Islet precursor cell (in vitro differentiated cells): ENCODE measurements around the gene LCN6.
A peak's percentile ranks its signal among the peaks of the same experiment; 100 is the strongest.

Experiments
- DNase-seq: peaks from one replicate; pipeline ENCODE4 v3.0.0-alpha.2; 2018

Gene LCN6

DNA sequence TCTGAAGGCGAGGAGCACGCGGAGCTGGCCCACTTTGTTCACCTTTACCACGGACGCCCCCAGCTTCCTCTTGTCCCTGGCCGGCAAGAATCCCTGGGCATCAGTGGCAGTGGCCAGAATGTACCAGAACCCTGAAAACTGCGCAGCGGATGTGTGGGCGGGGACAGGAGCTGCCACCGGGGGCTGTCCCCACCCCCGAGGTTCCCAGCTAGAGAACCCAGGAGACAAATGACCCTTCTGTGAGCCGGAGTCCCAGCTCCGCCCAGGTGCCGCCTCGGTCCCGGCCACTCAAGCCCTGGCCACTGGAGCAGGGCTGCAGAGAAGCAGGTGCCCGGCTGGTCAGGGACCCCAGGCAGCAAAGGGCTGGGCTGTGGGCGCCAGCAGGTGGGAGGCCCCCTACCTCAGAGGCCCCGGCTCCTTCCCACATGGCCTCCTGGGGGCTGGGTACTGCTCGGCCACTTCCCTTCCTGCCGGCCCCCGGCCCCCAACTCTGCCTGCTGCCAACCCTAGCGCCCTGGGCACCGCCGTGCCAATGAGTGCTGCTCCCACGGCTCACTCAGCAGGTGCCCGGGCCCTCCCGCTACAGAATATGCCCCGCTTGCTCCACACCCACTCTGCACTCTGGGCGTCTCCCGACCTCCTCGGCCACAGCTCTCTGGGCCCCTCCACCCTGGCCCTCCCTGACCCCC, 6.3 kb downstream of the LCN6 start:
- DNase-seq, result no peak

GRCh38 chr9:136740971-136741882, 7.1 kb downstream of the LCN6 start:
- no peak for DNase-seq

GRCh38 chr9:136740491-136740890, 7.8 kb downstream of the LCN6 start:
- DNase-seq, result no peak

GRCh38 chr9:136740069-136740468, 8.3 kb downstream of the LCN6 start:
- no peak for DNase-seq

DNA sequence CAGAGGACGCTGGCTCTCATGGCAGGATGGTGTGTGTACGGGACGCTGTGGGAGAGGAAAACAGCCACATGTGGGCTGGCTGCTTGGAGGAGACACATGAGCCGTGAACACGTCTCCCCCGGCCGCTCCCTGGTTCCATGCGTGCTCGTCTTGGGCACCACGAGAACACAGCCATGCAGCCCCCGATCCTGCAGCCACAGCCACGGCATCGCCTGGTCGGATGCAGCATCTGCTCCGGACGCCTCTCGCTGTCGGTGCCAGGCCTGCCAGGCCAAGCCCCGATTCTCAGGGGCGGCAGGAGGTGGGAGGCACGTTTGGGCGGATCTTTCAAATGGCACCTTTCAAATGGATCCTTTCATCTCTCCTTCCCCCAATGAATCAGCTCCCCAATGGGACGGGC, 8.8 kb downstream of the LCN6 start:
- no peak for DNase-seq

GRCh38 chr9:136738960-136739359, 9.4 kb downstream of the LCN6 start:
- no peak for DNase-seq

GRCh38 chr9:136735812-136736480, 12.4 kb downstream of the LCN6 start:
- no peak for DNase-seq

DNA sequence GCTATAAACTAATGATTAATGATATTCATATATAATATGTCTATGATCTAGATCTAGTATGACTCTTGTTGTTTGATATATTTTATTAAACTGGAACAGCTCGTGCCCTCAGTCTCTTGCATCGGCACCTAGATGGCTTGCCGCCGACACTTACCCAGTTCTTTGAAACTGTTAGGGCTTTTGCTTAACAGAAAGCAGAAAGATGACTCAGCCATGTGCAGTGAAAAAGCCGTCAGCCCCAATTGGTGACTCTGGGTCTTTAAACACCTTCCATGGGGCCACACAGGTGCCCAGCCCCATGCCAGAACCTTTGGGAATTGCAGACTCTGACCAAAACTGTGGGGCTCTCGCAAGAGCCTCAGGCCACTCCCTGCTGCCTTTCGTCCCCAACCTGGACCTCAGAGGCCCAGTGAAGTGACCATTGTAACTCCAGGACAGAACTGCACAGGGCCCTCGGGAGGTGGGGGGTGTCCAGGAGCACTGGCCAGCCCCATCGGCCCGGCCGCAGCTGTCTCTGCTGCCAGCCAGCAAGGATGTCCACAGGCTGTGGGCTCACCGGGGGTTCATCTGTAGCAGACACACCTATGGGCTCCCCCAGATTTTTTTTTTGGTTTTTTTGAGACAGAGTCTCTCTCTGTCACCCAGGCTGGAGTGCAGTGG, 13.4 kb downstream of the LCN6 start:
- no peak for DNase-seq

DNA sequence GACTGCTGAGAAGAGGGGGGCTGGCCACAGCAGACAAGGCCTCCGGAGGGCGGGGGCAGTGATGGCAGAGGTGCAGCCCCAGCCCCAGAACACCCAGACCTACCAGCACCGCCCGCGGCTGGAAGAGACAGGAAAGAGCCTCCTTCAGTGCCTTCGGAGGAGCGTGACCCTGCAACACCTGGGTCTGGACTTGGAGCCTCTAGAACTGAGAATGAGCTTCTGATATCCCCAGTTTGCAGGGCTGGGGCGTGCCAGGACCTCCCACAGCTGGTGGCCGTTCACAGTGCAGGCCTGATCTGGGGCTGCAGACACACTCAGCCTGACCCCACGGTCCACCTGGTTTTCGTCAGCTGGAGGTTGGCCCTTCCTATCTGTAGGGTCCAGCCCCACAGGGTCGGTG, 14.7 kb downstream of the LCN6 start:
- no peak for DNase-seq

DNA sequence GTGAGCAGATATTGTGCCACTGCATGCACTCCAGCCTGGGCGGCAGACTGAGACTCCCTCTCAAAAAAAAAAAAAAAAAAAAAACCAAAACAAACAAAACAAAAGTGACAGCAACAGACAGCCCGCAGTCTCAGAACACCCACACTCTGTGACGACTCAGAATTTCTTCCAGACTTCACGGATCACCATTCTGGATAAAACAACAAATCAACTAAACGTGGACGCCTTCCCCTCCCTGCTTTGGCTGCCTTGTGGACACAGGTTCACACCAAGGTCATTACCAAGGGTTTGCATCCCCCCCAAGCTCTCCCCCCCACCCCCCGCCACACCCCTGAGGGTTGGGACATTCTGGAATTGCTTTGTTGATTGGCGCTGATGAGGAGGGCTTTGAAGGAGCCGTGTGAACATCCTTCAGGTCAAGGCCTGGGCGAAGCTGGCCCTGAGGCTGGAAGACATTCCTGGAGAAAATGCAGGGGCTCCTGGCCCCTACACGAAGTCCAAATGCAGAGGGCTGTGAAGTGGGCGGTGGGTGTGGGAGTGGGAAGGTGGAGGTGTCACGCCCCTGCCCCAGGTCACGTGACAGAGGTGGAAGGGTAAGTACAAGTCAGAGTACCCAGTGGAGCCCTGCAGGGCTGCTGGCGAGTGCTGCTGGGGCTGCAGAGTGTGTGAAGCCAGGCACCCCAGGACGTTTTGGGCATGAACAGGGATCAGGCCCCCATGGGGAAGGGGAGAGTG, 15.7 kb downstream of the LCN6 start:
- no peak for DNase-seq

- DNase-seq, result no peak
Observed at GRCh38 chr9:136729926-136730325, 18.4 kb downstream of the LCN6 start.

DNA sequence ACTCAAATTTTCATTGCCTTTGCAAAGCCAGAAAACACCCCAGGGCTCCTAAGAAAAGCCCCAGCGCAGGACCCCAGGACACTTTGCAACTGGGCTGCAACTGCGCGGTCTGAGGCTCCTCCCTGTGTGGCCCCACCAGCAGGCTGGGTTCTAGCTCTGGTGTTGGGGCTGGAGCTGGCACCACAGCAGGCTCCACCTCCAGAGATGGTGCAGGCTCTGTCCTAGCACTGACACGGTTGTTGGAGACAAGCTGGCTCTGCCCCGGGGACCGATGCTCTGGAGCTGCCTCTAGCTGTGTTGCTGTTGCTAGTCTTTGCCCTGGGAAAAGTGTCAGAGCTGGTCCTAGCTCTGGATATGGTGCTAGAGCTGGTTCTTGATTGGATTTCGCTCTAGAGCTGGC, 19.2 kb downstream of the LCN6 start:
- DNase-seq, result no peak

- DNase-seq, result peak; percentile 81
Observed at GRCh38 chr9:136728548-136729123, 19.7 kb downstream of the LCN6 start.

GRCh38 chr9:136728080-136728547, 20.2 kb downstream of the LCN6 start:
- DNase-seq, result peak; percentile 89

- no peak for DNase-seq
Observed at GRCh38 chr9:136726631-136727191, 21.6 kb downstream of the LCN6 start.

DNA sequence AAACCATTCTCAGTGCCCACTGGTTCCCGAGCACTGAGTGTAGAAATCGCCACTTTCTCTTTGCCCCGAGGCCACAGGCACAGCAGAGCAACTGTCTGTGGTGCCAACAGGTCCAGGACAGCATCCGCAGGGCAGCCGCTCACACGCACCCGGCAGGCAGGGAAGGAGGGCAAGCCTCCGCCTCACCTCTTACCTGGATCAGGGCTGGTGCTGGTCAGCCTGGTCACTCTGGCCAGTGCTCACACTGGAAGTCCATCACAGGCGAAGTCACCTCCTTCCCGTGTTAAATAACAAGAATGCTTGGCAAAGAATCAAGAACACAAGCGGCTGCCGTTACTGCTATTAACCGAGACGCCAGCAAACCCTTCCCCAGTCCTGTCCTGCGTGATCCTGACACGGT, 22.2 kb downstream of the LCN6 start:
- no peak for DNase-seq

DNA sequence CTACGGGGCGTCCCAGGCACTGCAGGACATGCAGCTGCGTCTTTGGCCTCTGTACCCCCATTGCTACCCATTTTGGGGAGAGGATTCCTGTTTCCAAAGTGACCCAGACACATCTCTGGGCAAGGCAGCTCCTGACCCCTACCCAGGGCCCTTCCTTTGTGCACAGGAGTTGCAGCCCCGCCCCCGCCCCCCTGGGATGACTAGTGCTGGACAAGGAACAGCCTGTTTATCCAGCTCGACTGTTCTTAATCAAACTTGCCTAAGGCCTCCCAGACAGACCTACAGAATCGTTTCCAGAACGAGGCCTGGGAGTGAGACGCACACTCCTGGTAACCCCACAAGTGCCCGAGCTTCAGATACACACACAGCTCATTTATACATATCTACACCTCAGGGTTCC, 22.7 kb downstream of the LCN6 start:
- peak; percentile 91 for DNase-seq

GRCh38 chr9:136724772-136725171, 23.6 kb downstream of the LCN6 start:
- no peak for DNase-seq

DNA sequence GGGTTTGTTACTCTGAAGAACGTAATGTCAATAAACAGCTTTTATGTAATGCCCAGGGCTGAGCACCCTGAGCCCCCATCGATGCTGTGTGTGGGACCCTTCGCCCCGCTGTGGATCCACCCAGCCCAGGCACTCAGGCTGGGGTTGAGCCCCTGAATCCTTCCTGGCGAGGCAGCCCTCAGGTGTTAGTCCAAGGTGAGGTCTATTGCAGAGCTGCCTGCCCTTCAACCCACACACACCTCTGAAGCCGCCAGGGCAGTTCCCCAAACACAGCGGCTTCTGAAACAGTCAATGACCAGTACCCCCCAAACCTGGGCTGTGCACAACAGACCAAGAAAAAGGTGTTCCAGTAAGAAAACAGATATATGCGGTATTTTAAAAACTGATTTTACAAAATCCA, 24.3 kb downstream of the LCN6 start:
- DNase-seq, result no peak

DNA sequence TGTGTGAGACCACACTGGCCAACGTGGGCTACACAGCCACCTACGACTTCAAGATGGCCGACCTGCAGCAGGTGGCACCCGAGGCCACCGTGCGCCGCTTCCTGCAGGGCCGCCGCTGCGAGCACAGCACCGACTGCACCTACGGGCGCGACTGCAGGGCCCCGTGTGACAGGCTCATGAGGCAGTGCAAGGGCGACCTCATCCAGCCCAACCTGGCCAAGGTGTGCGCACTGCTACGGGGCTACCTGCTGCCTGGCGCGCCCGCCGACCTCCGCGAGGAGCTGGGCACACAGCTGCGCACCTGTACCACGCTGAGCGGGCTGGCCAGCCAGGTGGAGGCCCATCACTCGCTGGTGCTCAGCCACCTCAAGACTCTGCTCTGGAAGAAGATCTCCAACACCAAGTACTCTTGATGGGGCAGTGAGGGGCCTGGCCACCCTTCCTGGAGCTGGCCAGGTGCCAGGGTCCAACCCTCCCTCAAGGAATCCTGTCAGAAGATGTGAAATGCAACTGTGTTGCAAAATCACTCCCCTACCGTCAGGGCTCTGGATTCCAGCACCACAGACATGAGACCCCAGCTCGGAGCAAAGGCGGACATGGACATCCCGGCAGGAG, 24.9 kb downstream of the LCN6 start:
- DNase-seq, result no peak

GRCh38 chr9:136722969-136723356, 25.4 kb downstream of the LCN6 start:
- DNase-seq, result no peak
